Testis (tissue), 2 donors: ENCODE data around the gene CCDC106.

ENCODE experiments used
- CTCF ChIP-seq, 3 experiments: fragments of 450-650 bp in 2 of 3; fragments of 200-600 bp in 1 of 3; sonication (generic) in 1 of 3; IDR thresholded peaks; one replicate each; pipeline ENCODE4 v1.5.1; 2016 to 2019; ENCODE audit warnings: antibody characterized with exemption in 3 of 3, mild to moderate bottlenecking in 2 of 3, moderate library complexity in 1 of 3
- POLR2A ChIP-seq: fragments of 450-650 bp; IDR thresholded peaks from one replicate; pipeline ENCODE4 v1.6.1; 2017; ENCODE audit warnings: antibody characterized with exemption, mild to moderate bottlenecking, moderate library complexity

- no peak for TF ChIP-seq CTCF (IDR thresholded peaks at IDR 0.05)
- TF ChIP-seq POLR2A = no peak
Observed at GRCh38 chr19:55623130-55623529, 24.9 kb upstream of the CCDC106 start.
